Brain microvascular endothelial cell (primary cell): ENCODE results near the gene TRMT1.

Experiments
- DNase-seq: peaks from one replicate; pipeline ENCODE4 v3.0.0-alpha.2; 2020
- H3K27ac ChIP-seq: fragments of 250-450 bp; sonication (Bioruptor Pico); 2 replicates; pipeline ENCODE4 v1.5.1; 2020; ENCODE audit warnings: mild to moderate bottlenecking, moderate library complexity
- H3K27me3 ChIP-seq: fragments of 250-450 bp; sonication (Bioruptor Pico); replicated peaks from 2 replicates; pipeline ENCODE4 v1.5.1; 2020; ENCODE audit warnings: mild to moderate bottlenecking
- H3K36me3 ChIP-seq: fragments of 250-450 bp; sonication (Bioruptor Pico); replicated peaks from 2 replicates; pipeline ENCODE4 v1.5.1; 2020; ENCODE audit warnings: mild to moderate bottlenecking
- H3K4me3 ChIP-seq: 2 replicates; pipeline ENCODE4 v1.5.1; 2011; ENCODE audit warnings: low read depth, mild to moderate bottlenecking, control low read depth, low read length, moderate library complexity
- CTCF ChIP-seq: IDR thresholded peaks from 2 replicates; pipeline ENCODE4 v1.5.1; 2011; ENCODE audit warnings: low read depth, mild to moderate bottlenecking, moderate library complexity, low read length, control low read depth, inconsistent platforms; ENCODE audit errors: missing control alignments
- in situ Hi-C: cut with HindIII; loops from 2 replicates; pipeline ENCODE4 v1.10.0; 2017; ENCODE audit warnings: low sequenced_read_pairs, low pct_ligation_motif_present

The TRMT1 gene

GRCh38 chr19:13068085-13068846 lies 48.3 kb downstream of the TRMT1 start:
- no peak overlapping the region for H3K27ac ChIP-seq
- in situ Hi-C loops = no loop called here

GRCh38 chr19:13066933-13067807 lies 49.4 kb downstream of the TRMT1 start:
- no peak for DNase-seq
- no peak overlapping the region for H3K4me3 ChIP-seq
- H3K36me3 ChIP-seq = no peaks in the 10 kb centered on the region
- in situ Hi-C loops = no loop called here
- no peaks in the 10 kb centered on the region for H3K27me3 ChIP-seq
- H3K27ac ChIP-seq = no peak overlapping the region
- no peak for TF ChIP-seq CTCF

More at GRCh38 chr19:13068085-13068846, 48.3 kb downstream of the TRMT1 start:
- Histone ChIP-seq H3K27me3 (no peaks in the 10 kb centered on the region), H3K36me3 (no peaks in the 10 kb centered on the region), H3K4me3 (no peak overlapping the region)
- no peak for TF ChIP-seq CTCF
- no peak for DNase-seq

GRCh38 chr19:13066226-13066625 lies 50.3 kb downstream of the TRMT1 start:
- no peak for TF ChIP-seq CTCF
- H3K27me3 ChIP-seq = no peaks in the 10 kb centered on the region
- no peaks in the 10 kb centered on the region for H3K36me3 ChIP-seq
- no peak overlapping the region for H3K27ac ChIP-seq
- in situ Hi-C loops = no loop called here
- no peak for DNase-seq
- H3K4me3 ChIP-seq = no peak overlapping the region

- TF ChIP-seq CTCF = no peak
- no peak overlapping the region for H3K4me3 ChIP-seq
- no peak overlapping the region for H3K27ac ChIP-seq
- no peak for DNase-seq
- no peaks in the 10 kb centered on the region for H3K36me3 ChIP-seq
- H3K27me3 ChIP-seq = no peaks in the 10 kb centered on the region
- in situ Hi-C loops = no loop called here
Measured at GRCh38 chr19:13064092-13064489, 52.4 kb downstream of the TRMT1 start.

GRCh38 chr19:13063461-13064091 lies 53.0 kb downstream of the TRMT1 start:
- in situ Hi-C loops = no loop called here
- no peak for TF ChIP-seq CTCF
- no peak overlapping the region for H3K27ac ChIP-seq
- H3K27me3 ChIP-seq = no peaks in the 10 kb centered on the region
- no peaks in the 10 kb centered on the region for H3K36me3 ChIP-seq
- no peak for DNase-seq
- no peak overlapping the region for H3K4me3 ChIP-seq
